ENCODE data around the gene PCAT7. TPM values are rescaled to one million over a fixed set of nuclear protein-coding genes. Genes with fewer than 3 reads are reported as not detected.
A peak's percentile ranks its signal among the peaks of the same experiment; 100 is the strongest.

The PCAT7 gene
- total and polyA plus RNA-seq, 2 donors = under 0.01 to 0.11 TPM

DNA sequence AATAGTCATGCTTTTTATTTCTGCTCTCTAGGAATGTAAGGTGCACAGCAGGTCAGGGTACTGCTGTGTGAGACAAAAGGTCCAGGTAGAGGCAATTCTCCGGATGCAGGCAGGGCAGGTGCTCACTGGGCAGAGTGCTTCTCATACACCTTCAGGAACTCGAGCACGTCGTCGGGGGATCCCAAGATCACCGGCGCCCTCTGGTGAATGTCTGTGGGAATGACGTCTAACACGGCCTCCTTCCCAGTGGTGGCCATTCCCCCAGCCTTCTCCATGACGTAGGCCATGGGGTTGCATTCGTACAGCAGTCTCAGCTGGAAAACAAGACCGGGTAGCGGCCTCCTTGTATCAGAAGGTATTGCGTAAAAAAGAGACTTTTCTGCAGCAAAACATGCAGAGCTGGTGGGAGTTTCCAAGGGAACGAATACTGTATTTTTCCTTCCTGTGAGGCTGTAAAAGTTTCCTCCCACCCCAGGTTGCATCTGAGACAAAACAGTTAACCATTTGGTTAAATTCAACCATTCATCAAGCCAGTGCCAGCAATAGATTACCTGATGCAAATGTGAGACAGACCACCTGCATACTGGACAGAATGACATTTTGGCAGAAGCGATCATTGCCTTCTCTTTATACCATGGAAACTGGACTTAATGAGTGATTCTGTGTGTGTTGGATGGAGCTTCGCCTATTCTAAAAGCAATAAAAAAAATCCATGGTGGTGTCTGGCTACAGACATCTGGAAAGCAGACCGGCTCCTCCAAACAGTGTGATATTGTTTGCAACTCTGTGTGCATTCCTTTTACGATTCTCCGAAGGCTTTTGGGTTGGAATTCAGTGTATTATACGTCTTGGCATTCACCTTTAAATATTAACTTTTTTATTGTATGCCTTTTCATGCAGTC is 48.6 kb downstream of the PCAT7 start:
- Histone ChIP-seq H3K27ac (ENCODE audit: low read depth in 1 of 2, low read length in 1 of 2) (no peak overlapping the region), H3K27me3 (ENCODE audit: control insufficient read depth in 2 of 2, insufficient read depth in 1 of 2, low read length in 1 of 2) (peaks cover 9 to 38% of the 10 kb centered on the region in 2 donors), H3K4me3 (ENCODE audit: low read length in 2 of 2) (no peak overlapping the region), H3K9me3 (ENCODE audit: control insufficient read depth in 2 of 2, insufficient read depth in 1 of 2, low read length in 1 of 2) (no peaks in the 10 kb centered on the region), H3K36me3 (ENCODE audit: control insufficient read depth in 2 of 2, insufficient read depth in 2 of 2, low read length in 1 of 2) (no peaks in the 10 kb centered on the region), H3K4me1 (ENCODE audit: control insufficient read depth in 2 of 2, insufficient read depth in 2 of 2, low read length in 2 of 2) (peaks cover 0 to 7% of the 10 kb centered on the region in 2 donors)
- peak in 8 of 9 donors; percentile 21 to 66 (median 43) for DNase-seq (ENCODE audit: low read depth in 6 of 9, low spot score in 9 of 9)
- WGBS = 32% methylated on average over 21 of the region's 21 CpGs

GRCh38 chr9:94606646-94607422 is 52.0 kb downstream of the PCAT7 start:
- H3K9me3 ChIP-seq (ENCODE audit: control insufficient read depth in 2 of 2, insufficient read depth in 1 of 2, low read length in 1 of 2) = no peaks in the 10 kb centered on the region
- H3K4me3 ChIP-seq (ENCODE audit: low read length in 2 of 2) = no peak overlapping the region
- peaks cover 3 to 10% of the 10 kb centered on the region in 2 donors for H3K4me1 ChIP-seq (ENCODE audit: control insufficient read depth in 2 of 2, insufficient read depth in 2 of 2, low read length in 2 of 2)
- H3K27ac ChIP-seq (ENCODE audit: low read depth in 1 of 2, low read length in 1 of 2) = no peak overlapping the region
- peaks cover 18 to 66% of the 10 kb centered on the region in 2 donors for H3K27me3 ChIP-seq (ENCODE audit: control insufficient read depth in 2 of 2, insufficient read depth in 1 of 2, low read length in 1 of 2)
- DNase-seq (ENCODE audit: low read depth in 6 of 9, low spot score in 9 of 9) = no peak
- WGBS = 95% methylated on average over 24 of the region's 24 CpGs
- no peaks in the 10 kb centered on the region for H3K36me3 ChIP-seq (ENCODE audit: control insufficient read depth in 2 of 2, insufficient read depth in 2 of 2, low read length in 1 of 2)

GRCh38 chr9:94607423-94607691 is 52.5 kb downstream of the PCAT7 start:
- no peak for DNase-seq (ENCODE audit: low read depth in 6 of 9, low spot score in 9 of 9)
- H3K27me3 ChIP-seq (ENCODE audit: control insufficient read depth in 2 of 2, insufficient read depth in 1 of 2, low read length in 1 of 2) = peaks cover 18 to 68% of the 10 kb centered on the region in 2 donors
- no peaks in the 10 kb centered on the region for H3K9me3 ChIP-seq (ENCODE audit: control insufficient read depth in 2 of 2, insufficient read depth in 1 of 2, low read length in 1 of 2)
- 96% methylated on average over 8 of the region's 8 CpGs for WGBS
- peaks cover 3 to 14% of the 10 kb centered on the region in 2 donors for H3K4me1 ChIP-seq (ENCODE audit: control insufficient read depth in 2 of 2, insufficient read depth in 2 of 2, low read length in 2 of 2)
- H3K4me3 ChIP-seq (ENCODE audit: low read length in 2 of 2) = no peak overlapping the region
- H3K27ac ChIP-seq (ENCODE audit: low read depth in 1 of 2, low read length in 1 of 2) = no peak overlapping the region
- no peaks in the 10 kb centered on the region for H3K36me3 ChIP-seq (ENCODE audit: control insufficient read depth in 2 of 2, insufficient read depth in 2 of 2, low read length in 1 of 2)

DNA sequence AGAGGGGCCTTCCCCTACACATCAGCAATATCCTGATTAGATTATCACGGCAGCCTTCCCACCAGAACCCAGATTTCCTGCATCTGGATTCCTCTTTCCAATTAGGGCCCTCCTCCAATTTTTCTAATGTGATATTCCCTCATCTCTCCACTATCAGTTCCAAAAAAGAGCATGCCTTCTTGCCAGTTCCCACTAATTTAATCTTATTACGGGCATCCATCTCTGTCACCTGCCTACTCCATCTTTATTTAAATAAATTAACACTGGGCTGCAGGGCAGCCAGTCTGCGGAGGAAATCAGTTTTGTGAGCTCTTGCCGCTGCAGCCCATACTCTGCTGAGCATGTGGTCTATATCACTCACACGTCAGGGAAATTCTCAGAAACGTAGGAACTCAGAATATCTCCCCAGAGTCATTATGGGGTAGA is 55.3 kb downstream of the PCAT7 start:
- 85% methylated on average over 6 of the region's 6 CpGs for WGBS
- no peak overlapping the region for H3K4me3 ChIP-seq (ENCODE audit: low read length in 2 of 2)
- H3K27ac ChIP-seq (ENCODE audit: low read depth in 1 of 2, low read length in 1 of 2) = no peak overlapping the region
- DNase-seq (ENCODE audit: low read depth in 6 of 9, low spot score in 9 of 9) = no peak
- peaks cover 3 to 7% of the 10 kb centered on the region in 2 donors for H3K4me1 ChIP-seq (ENCODE audit: control insufficient read depth in 2 of 2, insufficient read depth in 2 of 2, low read length in 2 of 2)
- H3K27me3 ChIP-seq (ENCODE audit: control insufficient read depth in 2 of 2, insufficient read depth in 1 of 2, low read length in 1 of 2) = peaks cover 16 to 76% of the 10 kb centered on the region in 2 donors
- H3K36me3 ChIP-seq (ENCODE audit: control insufficient read depth in 2 of 2, insufficient read depth in 2 of 2, low read length in 1 of 2) = no peaks in the 10 kb centered on the region
- no peaks in the 10 kb centered on the region for H3K9me3 ChIP-seq (ENCODE audit: control insufficient read depth in 2 of 2, insufficient read depth in 1 of 2, low read length in 1 of 2)

GRCh38 chr9:94611638-94612068 is 56.8 kb downstream of the PCAT7 start:
- peaks cover 12 to 63% of the 10 kb centered on the region in 2 donors for H3K27me3 ChIP-seq (ENCODE audit: control insufficient read depth in 2 of 2, insufficient read depth in 1 of 2, low read length in 1 of 2)
- no peaks in the 10 kb centered on the region for H3K36me3 ChIP-seq (ENCODE audit: control insufficient read depth in 2 of 2, insufficient read depth in 2 of 2, low read length in 1 of 2)
- H3K4me1 ChIP-seq (ENCODE audit: control insufficient read depth in 2 of 2, insufficient read depth in 2 of 2, low read length in 2 of 2) = peaks cover 3 to 7% of the 10 kb centered on the region in 2 donors
- H3K27ac ChIP-seq (ENCODE audit: low read depth in 1 of 2, low read length in 1 of 2) = no peak overlapping the region
- WGBS = 58% methylated on average over 3 of the region's 3 CpGs
- no peaks in the 10 kb centered on the region for H3K9me3 ChIP-seq (ENCODE audit: control insufficient read depth in 2 of 2, insufficient read depth in 1 of 2, low read length in 1 of 2)
- peak in 5 of 9 donors; percentile 30 to 66 (median 37) for DNase-seq (ENCODE audit: low read depth in 6 of 9, low spot score in 9 of 9)
- no peak overlapping the region for H3K4me3 ChIP-seq (ENCODE audit: low read length in 2 of 2)

GRCh38 chr9:94612071-94612470 is 57.2 kb downstream of the PCAT7 start:
- Histone ChIP-seq H3K27ac (ENCODE audit: low read depth in 1 of 2, low read length in 1 of 2) (no peak overlapping the region), H3K4me1 (ENCODE audit: control insufficient read depth in 2 of 2, insufficient read depth in 2 of 2, low read length in 2 of 2) (peaks cover 3 to 7% of the 10 kb centered on the region in 2 donors), H3K9me3 (ENCODE audit: control insufficient read depth in 2 of 2, insufficient read depth in 1 of 2, low read length in 1 of 2) (no peaks in the 10 kb centered on the region), H3K27me3 (ENCODE audit: control insufficient read depth in 2 of 2, insufficient read depth in 1 of 2, low read length in 1 of 2) (peaks cover 10 to 59% of the 10 kb centered on the region in 2 donors), H3K4me3 (ENCODE audit: low read length in 2 of 2) (no peak overlapping the region), H3K36me3 (ENCODE audit: control insufficient read depth in 2 of 2, insufficient read depth in 2 of 2, low read length in 1 of 2) (no peaks in the 10 kb centered on the region)
- 67% methylated on average over 7 of the region's 7 CpGs for WGBS
- DNase-seq (ENCODE audit: low read depth in 6 of 9, low spot score in 9 of 9) = no peak

DNA sequence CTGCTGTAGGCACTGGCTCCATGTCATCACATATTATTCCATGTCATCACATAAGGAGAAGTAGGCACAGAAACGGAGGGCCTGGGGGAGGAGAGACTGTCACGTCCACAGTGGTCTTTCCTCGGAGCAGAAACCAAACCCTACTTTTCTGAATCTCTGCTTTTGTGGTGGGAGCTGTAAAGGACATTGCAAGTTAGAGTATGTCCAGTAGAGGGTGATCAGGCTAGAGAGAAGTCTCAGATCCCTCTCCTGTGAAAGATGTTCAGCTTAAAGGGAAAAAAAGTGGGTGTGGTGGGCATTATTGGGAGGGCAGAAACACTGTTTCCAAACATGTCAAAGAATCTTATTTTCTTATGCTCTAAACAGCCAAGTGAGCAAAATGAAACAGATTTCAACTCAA is 58.1 kb downstream of the PCAT7 start:
- 62% methylated on average over 3 of the region's 3 CpGs for WGBS
- DNase-seq (ENCODE audit: low read depth in 6 of 9, low spot score in 9 of 9) = no peak
- H3K27ac ChIP-seq (ENCODE audit: low read depth in 1 of 2, low read length in 1 of 2) = no peak overlapping the region

GRCh38 chr9:94619026-94619425 is 64.1 kb downstream of the PCAT7 start:
- Histone ChIP-seq H3K9me3 (ENCODE audit: control insufficient read depth in 2 of 2, insufficient read depth in 1 of 2, low read length in 1 of 2) (no peaks in the 10 kb centered on the region), H3K4me1 (ENCODE audit: control insufficient read depth in 2 of 2, insufficient read depth in 2 of 2, low read length in 2 of 2) (peaks cover 2 to 7% of the 10 kb centered on the region in 2 donors), H3K27me3 (ENCODE audit: control insufficient read depth in 2 of 2, insufficient read depth in 1 of 2, low read length in 1 of 2) (peaks cover 0 to 9% of the 10 kb centered on the region in 2 donors), H3K27ac (ENCODE audit: low read depth in 1 of 2, low read length in 1 of 2) (no peak overlapping the region), H3K4me3 (ENCODE audit: low read length in 2 of 2) (no peak overlapping the region), H3K36me3 (ENCODE audit: control insufficient read depth in 2 of 2, insufficient read depth in 2 of 2, low read length in 1 of 2) (no peaks in the 10 kb centered on the region)
- no peak for DNase-seq (ENCODE audit: low read depth in 6 of 9, low spot score in 9 of 9)
- 92% methylated on average over 4 of the region's 4 CpGs for WGBS

More for the DNA sequence above, 58.1 kb downstream of the PCAT7 start:
- peaks cover 3 to 7% of the 10 kb centered on the region in 2 donors for H3K4me1 ChIP-seq (ENCODE audit: control insufficient read depth in 2 of 2, insufficient read depth in 2 of 2, low read length in 2 of 2)
- H3K9me3 ChIP-seq (ENCODE audit: control insufficient read depth in 2 of 2, insufficient read depth in 1 of 2, low read length in 1 of 2) = no peaks in the 10 kb centered on the region
- no peak overlapping the region for H3K4me3 ChIP-seq (ENCODE audit: low read length in 2 of 2)
- no peaks in the 10 kb centered on the region for H3K36me3 ChIP-seq (ENCODE audit: control insufficient read depth in 2 of 2, insufficient read depth in 2 of 2, low read length in 1 of 2)
- H3K27me3 ChIP-seq (ENCODE audit: control insufficient read depth in 2 of 2, insufficient read depth in 1 of 2, low read length in 1 of 2) = peaks cover 10 to 50% of the 10 kb centered on the region in 2 donors

Data from thymus (tissue), 11 donors.